GM21717 (cell line): ENCODE measurements around the gene TM7SF2.
"Not testable (repeated sequence)": the region's sequence is repeated elsewhere in the genome, so short reads cannot be mapped to it uniquely, and the experiment has no call there.

Experiments used
- ATAC-seq: cut with Tn5 transposase; IDR thresholded peaks from one replicate; pipeline ENCODE4 v1.9.1; 2021; ENCODE audit warnings: mild to moderate bottlenecking, moderate library complexity; ENCODE audit not compliant: unreplicated experiment

TM7SF2 gene

GRCh38 chr11:65128182-65129145 lies 16.8 kb downstream of the TM7SF2 start:
- no peak for ATAC-seq

- ATAC-seq, result no peak
Measured at GRCh38 chr11:65129649-65130441, 18.2 kb downstream of the TM7SF2 start.

GRCh38 chr11:65130631-65131416 lies 19.2 kb downstream of the TM7SF2 start:
- no peak for ATAC-seq

GRCh38 chr11:65131417-65131776 lies 19.7 kb downstream of the TM7SF2 start:
- ATAC-seq, result no peak

- no peak for ATAC-seq
Measured at GRCh38 chr11:65131895-65132237, 20.2 kb downstream of the TM7SF2 start.

GRCh38 chr11:65132238-65132987 lies 20.7 kb downstream of the TM7SF2 start:
- no peak for ATAC-seq

GRCh38 chr11:65132988-65133700 lies 21.5 kb downstream of the TM7SF2 start:
- no peak for ATAC-seq

- ATAC-seq, result no peak
Measured at GRCh38 chr11:65133724-65134123, 22.1 kb downstream of the TM7SF2 start.

GRCh38 chr11:65134240-65134951 lies 22.7 kb downstream of the TM7SF2 start, which contains the start of gene SYVN1:
SYVN1 (minus strand) TSS chr11:65134519; CDS start chr11:65133601, 918 bp downstream.
- ATAC-seq, result peak; percentile 52

GRCh38 chr11:65134952-65135632 lies 23.4 kb downstream of the TM7SF2 start:
- ATAC-seq, result peak; percentile 54

GRCh38 chr11:65135633-65136145 lies 24.0 kb downstream of the TM7SF2 start:
- ATAC-seq, result no peak

GRCh38 chr11:65136515-65137096 lies 24.9 kb downstream of the TM7SF2 start:
- ATAC-seq, result no peak

- ATAC-seq, result no peak
Measured at GRCh38 chr11:65141896-65142494, 30.3 kb downstream of the TM7SF2 start.

- no peak for ATAC-seq
Measured at GRCh38 chr11:65147352-65148075, 35.8 kb downstream of the TM7SF2 start.

GRCh38 chr11:65148657-65149056 lies 37.0 kb downstream of the TM7SF2 start:
- no peak for ATAC-seq

GRCh38 chr11:65150131-65150508 lies 38.4 kb downstream of the TM7SF2 start:
- ATAC-seq, result not testable (repeated sequence)
